Fibroblast of lung (primary cell): ENCODE data around the gene ANKS1B.

ENCODE experiments used
- EZH2 ChIP-seq: IDR thresholded peaks from 2 replicates; pipeline ENCODE4 v1.5.1; 2012; ENCODE audit warnings: low read length, control low read depth, mild to moderate bottlenecking; ENCODE audit errors: missing control alignments
- TF ChIP-seq, protein P1 (sequence below), 2 donors: IDR thresholded peaks in 1 of 2; conservative IDR thresholded peaks in 1 of 2; 1 replicate in 1 of 2; 2 replicates in 1 of 2; pipeline ENCODE4 v1.5.1; 2011 to 2012; ENCODE audit warnings: low read length in 2 of 2, control low read depth in 1 of 2, inconsistent platforms in 1 of 2, low read depth in 1 of 2, mild to moderate bottlenecking in 1 of 2

GRCh38 chr12:99389751-99390150, 595.0 kb downstream of the ANKS1B start:
- TF ChIP-seq EZH2 = no peak
- TF ChIP-seq, protein P1, sequence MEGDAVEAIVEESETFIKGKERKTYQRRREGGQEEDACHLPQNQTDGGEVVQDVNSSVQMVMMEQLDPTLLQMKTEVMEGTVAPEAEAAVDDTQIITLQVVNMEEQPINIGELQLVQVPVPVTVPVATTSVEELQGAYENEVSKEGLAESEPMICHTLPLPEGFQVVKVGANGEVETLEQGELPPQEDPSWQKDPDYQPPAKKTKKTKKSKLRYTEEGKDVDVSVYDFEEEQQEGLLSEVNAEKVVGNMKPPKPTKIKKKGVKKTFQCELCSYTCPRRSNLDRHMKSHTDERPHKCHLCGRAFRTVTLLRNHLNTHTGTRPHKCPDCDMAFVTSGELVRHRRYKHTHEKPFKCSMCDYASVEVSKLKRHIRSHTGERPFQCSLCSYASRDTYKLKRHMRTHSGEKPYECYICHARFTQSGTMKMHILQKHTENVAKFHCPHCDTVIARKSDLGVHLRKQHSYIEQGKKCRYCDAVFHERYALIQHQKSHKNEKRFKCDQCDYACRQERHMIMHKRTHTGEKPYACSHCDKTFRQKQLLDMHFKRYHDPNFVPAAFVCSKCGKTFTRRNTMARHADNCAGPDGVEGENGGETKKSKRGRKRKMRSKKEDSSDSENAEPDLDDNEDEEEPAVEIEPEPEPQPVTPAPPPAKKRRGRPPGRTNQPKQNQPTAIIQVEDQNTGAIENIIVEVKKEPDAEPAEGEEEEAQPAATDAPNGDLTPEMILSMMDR (conservative IDR thresholded peaks at IDR 0.05 in 1 of 2, IDR thresholded peaks at IDR 0.05 in 1 of 2; ENCODE audit: low read depth in 1 of 2, low read length in 2 of 2) = no peak
